ENCODE results near the gene SNUPN. TPM values are rescaled to one million over a fixed set of nuclear protein-coding genes. Genes with fewer than 3 reads are reported as not detected.

SNUPN gene
- total RNA-seq: 21.7 and 26.0 TPM in 2 replicates

GRCh38 chr15:75625542-75626347 lies at the start of gene SNUPN:
Gene SNUPN, minus strand, starts transcription at chr15:75625725. Its CDS starts 4,674 bp downstream, at chr15:75621051.

GRCh38 chr15:75647370-75648155 lies 22.0 kb upstream of the SNUPN start, which contains the start of gene SNX33:
Gene SNX33, plus strand, starts transcription at chr15:75647912. Its CDS starts 1,191 bp downstream, at chr15:75649103.

GRCh38 chr15:75639709-75640482 lies 14.4 kb upstream of the SNUPN start, which contains the start of gene IMP3:
Gene IMP3, minus strand, starts transcription at chr15:75640224. Its CDS starts 56 bp downstream, at chr15:75640168.

GRCh38 chr15:75578948-75579920 lies 46.3 kb downstream of the SNUPN start, which contains the start of gene PTPN9:
Gene PTPN9, minus strand, starts transcription at chr15:75579315. Its CDS starts 539 bp downstream, at chr15:75578776.

Other genes with a start within 250 kb of the SNUPN start
- 17.0 and 32.2 TPM in 2 replicates for gene SIN3A, start 174.0 kb downstream of the SNUPN start, total RNA-seq
- gene PTPN9, start 46.4 kb downstream of the SNUPN start, total RNA-seq: 15.6 and 22.6 TPM in 2 replicates
- gene IMP3, start 14.5 kb upstream of the SNUPN start, total RNA-seq: 118 and 212 TPM in 2 replicates
- gene SNX33, start 22.2 kb upstream of the SNUPN start, total RNA-seq: 20.1 and 32.2 TPM in 2 replicates
- 77.6 and 155 TPM in 2 replicates for gene CSPG4, start 87.1 kb upstream of the SNUPN start, total RNA-seq
- 36.2 and 50.8 TPM in 2 replicates for gene UBE2Q2, start 217.7 kb upstream of the SNUPN start, total RNA-seq

Data from hair follicular keratinocyte (primary cell).